OCI-LY1 (cell line): ENCODE measurements around the gene HYAL2.

Experiments
- CTCF ChIP-seq: fragments of 200-600 bp; sonication (generic), shearing (Covaris generic); IDR thresholded peaks from 2 replicates; pipeline ENCODE4 v1.5.1; 2017; ENCODE audit warnings: mild to moderate bottlenecking, antibody characterized with exemption, low read length, moderate library complexity, mixed read lengths
- EZH2 ChIP-seq: fragments of 200-600 bp; sonication (generic), shearing (Covaris generic); IDR thresholded peaks from 2 replicates; pipeline ENCODE4 v1.8.0; 2017; ENCODE audit warnings: borderline replicate concordance, mixed run types, mild to moderate bottlenecking, antibody characterized with exemption, low read length, moderate library complexity, mixed read lengths

DNA sequence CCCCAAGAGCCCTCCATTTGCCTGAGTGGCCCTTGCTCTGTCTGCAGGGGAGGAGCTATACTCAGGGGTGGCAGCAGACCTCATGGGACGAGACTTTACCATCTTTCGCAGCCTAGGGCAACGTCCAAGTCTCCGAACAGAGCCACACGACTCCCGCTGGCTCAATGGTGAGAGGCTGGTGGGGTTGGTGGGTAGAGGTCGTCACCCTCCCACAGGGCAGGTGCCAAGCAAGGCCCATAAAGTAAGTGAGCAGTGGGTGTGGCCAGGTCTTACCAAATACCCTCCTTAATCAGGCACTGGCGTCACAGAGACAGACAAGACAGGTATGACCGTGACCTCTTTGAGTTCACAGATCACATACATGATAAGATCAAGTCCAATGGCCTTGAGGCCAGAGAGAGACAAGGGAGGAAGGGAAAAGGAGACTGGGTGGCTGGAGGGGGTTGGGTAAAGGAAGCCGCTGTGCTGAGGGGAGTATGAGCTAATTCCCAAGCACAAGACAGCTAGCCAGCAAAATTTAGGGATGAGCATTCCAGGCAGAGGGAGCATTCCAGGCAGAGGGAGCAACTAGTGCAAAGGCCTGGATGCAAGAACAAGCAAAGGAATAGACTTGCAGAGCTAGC lies 51.1 kb downstream of the HYAL2 start:
- TF ChIP-seq CTCF (no peak), EZH2 (no peak)
